B cell (primary cell): ENCODE data around the gene TDRD5.

Experiments used
- CTCF ChIP-seq: fragments of 200-600 bp; IDR thresholded peaks from one replicate; pipeline ENCODE4 v1.8.0; 2022; ENCODE audit warnings: antibody characterized with exemption, mild to moderate bottlenecking
- EZH2 ChIP-seq: IDR thresholded peaks from 2 replicates; pipeline ENCODE4 v1.6.1; 2012; ENCODE audit warnings: borderline replicate concordance, low read depth, mild to moderate bottlenecking, moderate library complexity, low read length; ENCODE audit not compliant: insufficient read depth, poor library complexity, severe bottlenecking

GRCh38 chr1:179591253-179591591 is 410 bp upstream of the TDRD5 start:
- TF ChIP-seq CTCF (no peak), EZH2 (no peak)
